GM18511 (cell line): ENCODE measurements around the gene CARS2.

Experiments used
- ATAC-seq: cut with Tn5 transposase; IDR thresholded peaks from one replicate; pipeline ENCODE4 v1.9.1; 2021; ENCODE audit warnings: mild to moderate bottlenecking, moderate library complexity; ENCODE audit not compliant: unreplicated experiment

CARS2 gene

GRCh38 chr13:110653271-110653670 is 52.6 kb downstream of the CARS2 start:
- no peak for ATAC-seq

DNA sequence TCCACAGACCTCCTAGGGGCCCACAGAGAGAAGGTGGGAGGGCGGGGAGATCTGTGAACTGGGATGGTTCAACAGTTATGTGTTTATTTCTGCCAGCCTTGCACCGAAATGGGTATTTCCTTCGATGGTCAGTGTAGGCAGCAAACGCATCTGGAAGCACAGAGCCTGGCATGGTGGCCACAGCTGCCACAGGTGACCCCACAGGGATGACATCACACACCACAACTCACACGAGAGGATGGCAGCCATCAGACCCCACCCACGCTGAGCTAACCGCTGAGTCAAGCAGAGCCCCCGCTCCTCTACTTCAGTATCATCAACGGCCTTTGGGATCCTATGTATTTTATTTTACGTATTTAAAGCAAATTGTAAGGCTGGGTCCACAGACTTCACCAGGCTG is 53.2 kb downstream of the CARS2 start:
- peak; percentile 52 for ATAC-seq

DNA sequence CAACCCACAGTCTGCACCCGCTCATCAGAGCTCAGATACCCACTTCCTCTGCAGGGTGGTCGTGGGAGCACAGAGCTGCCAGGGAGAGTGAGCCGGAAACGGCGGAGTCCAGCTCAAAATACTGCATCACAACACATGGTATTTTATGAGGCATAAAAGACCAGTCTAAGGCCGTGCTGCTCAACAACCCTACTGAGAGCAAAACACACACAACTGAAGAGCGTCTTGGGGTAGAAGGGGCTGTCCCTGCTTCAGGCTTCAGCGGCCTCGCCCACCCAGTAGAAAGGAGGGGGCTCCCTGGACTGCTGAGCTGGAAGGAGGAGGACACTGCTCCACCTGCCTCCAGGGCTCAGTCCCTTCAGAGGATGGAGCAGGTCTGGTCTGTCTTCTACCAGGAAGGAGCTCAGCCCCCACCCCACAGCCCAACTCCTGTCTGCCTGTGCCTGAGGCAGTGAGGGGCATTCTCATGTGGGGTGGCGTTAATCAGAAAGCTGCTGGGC is 53.6 kb downstream of the CARS2 start:
- ATAC-seq, result peak; percentile 36

- no peak for ATAC-seq
Observed at GRCh38 chr13:110651726-110652230, 54.1 kb downstream of the CARS2 start.

- no peak for ATAC-seq
Observed at GRCh38 chr13:110651271-110651670, 54.6 kb downstream of the CARS2 start.

DNA sequence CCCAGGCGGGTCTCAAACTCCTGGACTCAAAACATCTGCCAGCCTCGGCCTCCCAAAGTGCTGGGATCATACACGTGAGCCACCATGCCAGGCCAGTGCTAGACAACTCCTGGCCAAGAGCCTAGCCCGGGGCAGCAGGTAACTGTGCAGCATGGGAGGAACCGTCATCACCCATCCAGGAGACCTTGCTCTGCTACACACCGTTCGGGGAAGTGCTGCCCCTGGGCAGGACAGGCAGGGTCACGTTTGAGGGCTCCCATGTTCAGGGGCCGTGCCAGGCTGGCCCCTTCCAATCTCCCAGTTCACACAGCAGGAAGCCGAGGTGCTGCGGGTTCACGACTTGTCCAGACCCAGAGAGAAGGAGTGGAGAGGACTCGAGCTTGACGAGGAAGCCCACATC is 55.5 kb downstream of the CARS2 start:
- no peak for ATAC-seq

DNA sequence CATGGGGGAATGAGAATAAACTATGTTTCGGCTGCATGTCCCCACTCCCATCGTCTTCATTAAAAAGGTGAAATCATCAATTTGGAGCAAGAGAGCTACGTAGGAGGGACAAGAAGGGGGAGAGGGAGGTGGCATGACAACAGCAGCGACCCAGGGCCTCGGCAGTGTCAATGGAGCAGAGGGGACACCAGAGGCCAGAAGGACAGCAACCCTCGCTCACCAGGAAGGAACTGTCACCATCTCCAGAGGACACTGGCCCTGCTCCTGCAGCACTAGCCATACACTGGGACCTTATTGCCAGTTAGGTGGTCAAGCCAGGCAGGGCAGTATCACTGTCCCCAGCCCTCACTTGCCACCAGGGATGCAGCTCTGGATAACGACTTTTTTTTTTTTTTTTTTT is 56.4 kb downstream of the CARS2 start:
- no peak for ATAC-seq

GRCh38 chr13:110648848-110649421 is 57.0 kb downstream of the CARS2 start:
- no peak for ATAC-seq

- ATAC-seq, result no peak
Observed at GRCh38 chr13:110648146-110648819, 57.6 kb downstream of the CARS2 start.

DNA sequence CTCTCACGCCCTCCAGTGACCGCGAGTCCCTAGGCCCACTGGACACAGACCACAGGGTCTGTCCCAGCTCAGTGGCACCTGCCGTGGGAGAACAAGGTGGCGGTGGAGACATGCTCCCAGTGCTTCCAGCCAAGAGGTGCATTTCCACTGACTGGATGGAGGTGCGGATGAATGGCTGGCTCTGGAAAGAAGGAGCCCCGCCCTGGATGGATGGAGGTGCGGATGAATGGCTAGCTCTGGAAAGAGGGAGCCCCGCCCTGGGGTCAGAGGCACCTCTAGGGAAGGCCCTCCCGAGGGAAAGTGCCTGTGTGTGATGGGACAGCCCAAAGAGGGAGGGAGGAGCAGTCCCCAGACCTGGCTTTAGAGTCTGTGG is 58.6 kb downstream of the CARS2 start:
- no peak for ATAC-seq

GRCh38 chr13:110646442-110647364 is 59.2 kb downstream of the CARS2 start:
- ATAC-seq, result no peak

- no peak for ATAC-seq
Observed at GRCh38 chr13:110645750-110646149, 60.2 kb downstream of the CARS2 start.

DNA sequence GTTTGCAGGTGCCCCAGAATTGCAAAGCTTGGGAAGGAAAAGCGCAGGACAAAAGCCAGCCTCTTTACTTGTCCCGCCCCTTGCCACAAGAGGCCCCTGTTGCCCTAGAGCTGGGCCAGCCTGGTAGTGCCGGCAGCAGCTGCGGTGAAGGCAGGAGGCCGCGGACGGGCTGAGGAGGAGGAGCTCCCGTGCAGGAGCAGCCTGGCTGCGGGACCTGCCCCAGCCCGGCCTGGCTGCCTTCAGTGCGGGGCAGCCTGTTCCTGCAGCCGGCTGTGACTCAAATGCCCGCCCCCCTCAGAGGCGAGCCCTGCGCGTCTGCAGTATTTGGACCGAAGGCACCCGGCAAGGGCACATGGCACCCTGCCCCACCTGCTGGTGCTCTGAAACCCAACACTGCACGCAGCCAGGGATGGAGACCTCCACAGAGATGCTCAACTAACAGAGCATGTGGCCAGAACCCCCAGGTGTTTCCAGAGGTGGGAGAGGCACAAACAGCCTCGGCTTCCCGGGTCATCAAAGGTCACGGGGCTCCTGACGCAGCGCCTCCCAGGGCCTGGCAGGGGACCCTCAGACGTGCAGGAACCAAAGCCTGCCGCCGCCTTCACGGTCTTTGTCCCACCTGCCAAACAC is 60.9 kb downstream of the CARS2 start:
- ATAC-seq, result peak; percentile 91

- no peak for ATAC-seq
Observed at GRCh38 chr13:110643768-110644421, 62.0 kb downstream of the CARS2 start.

GRCh38 chr13:110643324-110643723 is 62.6 kb downstream of the CARS2 start:
- no peak for ATAC-seq

GRCh38 chr13:110642291-110642981 is 63.5 kb downstream of the CARS2 start:
- ATAC-seq, result no peak

DNA sequence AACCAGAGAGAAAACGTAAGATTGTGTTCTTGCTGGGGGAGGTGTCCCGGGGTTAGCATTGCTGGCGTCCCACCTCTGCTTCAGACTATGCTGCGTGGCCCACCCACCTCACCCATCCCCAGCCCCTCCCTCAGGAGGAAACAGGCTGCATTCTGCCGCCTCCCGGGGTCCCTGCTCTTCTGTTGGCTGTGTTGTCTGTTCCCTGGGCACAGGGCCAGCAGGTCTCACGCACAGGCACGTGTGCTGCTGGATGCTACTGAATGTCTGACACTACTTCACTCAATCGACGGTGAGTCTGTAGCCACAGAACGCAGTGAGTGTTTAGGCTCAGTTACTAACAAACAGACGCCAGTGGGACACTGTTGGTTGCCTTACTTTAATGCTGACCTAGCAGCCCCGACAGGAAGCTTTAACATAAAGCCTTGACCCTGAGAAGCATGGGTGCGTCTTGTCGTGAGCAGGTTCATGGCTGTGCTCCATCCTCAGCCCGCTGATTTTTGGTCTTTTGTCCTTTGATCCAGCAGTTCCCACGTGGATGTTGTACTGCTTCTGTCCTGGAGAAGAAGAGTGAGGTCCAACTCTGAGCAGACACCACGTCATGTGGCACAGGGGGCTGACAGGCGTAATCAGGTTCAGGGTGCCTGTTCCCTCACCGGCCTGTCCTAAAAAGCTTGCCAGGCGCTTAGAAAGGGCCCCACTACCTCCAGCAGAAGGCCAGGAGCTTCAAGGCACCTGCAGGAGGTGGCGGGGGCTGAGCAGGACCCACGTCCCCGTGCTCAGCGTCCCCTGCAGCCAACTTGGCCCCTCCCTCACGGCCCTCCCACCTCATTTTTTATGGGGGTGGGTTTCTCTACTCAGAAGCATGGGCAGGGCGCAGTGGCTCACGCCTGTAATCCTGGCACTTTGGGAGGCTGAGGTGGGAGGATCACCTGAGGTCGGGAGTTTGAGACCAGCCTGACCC is 64.6 kb downstream of the CARS2 start:
- ATAC-seq, result no peak

- no peak for ATAC-seq
Observed at GRCh38 chr13:110640591-110641029, 65.3 kb downstream of the CARS2 start.

DNA sequence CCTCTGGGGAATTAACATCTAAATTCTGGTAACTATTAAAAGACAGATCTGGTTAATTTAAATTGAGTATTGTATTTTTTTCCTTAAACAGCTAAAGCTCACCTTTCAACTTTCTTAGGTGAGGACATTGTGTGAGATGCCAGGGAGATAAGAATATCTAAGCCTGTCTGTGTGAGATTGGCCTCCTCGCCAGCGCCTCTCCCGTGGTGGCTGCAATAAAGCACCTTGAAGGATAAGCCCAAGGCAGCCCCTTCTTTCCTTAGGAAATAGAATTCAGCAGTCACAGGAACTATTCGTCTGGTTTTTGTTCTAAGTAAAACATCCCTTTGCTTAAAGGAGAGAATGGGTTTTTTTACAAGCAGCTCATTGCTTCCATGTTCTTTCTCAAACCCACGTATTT is 66.0 kb downstream of the CARS2 start:
- no peak for ATAC-seq
